GM19467 (cell line): ENCODE measurements around the gene SLC25A39.
"Not testable (repeated sequence)": the region's sequence is repeated elsewhere in the genome, so short reads cannot be mapped to it uniquely, and the experiment has no call there.

Source experiments
- ATAC-seq: cut with Tn5 transposase; IDR thresholded peaks from one replicate; pipeline ENCODE4 v1.9.1; 2021; ENCODE audit warnings: mild to moderate bottlenecking, moderate library complexity; ENCODE audit not compliant: unreplicated experiment

Gene SLC25A39

DNA sequence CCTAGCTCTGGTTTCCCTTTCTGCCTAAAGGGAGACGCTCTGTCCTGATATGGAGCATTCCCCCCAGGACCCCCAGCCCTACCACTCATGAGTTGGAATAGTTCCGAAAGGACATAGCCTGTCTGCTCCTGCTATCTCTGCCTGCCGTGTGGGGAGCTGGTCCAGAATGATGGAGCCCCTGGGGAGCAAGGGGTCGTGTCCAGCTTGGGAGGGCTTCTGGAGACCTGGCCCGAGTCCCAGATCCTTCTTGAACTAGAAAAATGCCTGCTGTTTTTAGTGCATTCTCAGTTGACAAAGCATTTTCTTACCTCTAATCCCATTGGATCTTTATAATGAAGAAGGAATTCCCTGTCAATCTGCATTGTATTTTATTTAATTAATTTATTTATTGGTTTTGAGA is 11.3 kb upstream of the SLC25A39 start:
- no peak for ATAC-seq

DNA sequence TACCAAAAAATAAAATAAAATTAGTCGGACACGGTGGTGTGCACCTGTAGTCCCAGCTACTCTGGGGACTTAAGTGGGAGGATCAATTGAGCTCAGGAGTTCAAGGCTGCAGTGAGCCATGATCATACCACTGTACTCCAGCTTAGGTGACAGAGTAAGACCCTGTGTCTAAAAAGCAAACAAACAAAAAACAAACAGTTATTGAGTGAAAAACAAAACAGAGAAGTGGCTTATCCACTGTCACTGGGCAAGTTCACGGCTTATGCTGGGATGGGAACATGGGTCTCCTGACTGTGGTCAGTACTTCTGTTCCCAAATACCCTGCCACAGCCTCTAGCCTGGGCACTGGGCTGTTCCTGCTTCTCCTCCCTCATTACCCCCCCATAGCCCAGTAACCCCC is 10.9 kb upstream of the SLC25A39 start:
- no peak for ATAC-seq

DNA sequence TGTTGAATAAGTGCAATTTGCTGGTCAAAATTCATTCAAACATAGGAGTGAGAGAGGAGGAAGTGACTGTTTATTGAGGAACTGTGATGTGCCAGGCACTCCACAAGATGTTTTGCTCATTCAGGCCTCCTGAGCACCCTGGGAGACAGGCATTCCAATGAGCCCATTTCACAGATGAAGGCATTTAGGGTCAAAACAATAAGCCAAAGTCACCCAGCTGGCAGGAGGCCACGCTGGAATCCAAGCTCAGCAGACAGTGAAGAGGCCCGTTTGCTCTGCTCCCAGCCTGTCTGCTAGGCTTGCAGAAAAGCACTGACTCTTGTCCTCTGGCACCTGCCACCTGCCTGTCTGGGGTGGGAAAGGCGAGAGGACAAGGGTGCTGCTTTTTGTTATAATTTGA is 10.1 kb upstream of the SLC25A39 start:
- ATAC-seq = no peak

DNA sequence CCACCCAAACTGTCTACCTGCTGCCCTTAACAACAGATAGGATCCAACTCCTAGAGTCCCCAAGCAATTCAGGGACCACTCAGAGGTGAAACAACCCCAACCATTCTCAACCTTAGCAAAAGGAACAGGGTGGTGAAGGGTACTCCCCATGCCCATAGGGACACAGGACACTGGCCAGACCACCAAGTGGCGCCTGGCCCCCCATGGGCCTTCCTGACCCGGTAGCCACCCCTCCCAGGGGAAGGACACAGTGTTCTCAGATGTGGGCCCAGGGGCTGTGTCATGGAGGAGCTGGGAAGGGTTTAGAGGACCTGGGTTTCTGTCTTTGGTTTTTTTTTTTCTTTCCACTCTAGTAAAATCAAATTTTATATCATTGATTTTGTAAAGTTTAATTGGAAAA is 9.7 kb upstream of the SLC25A39 start:
- no peak for ATAC-seq

DNA sequence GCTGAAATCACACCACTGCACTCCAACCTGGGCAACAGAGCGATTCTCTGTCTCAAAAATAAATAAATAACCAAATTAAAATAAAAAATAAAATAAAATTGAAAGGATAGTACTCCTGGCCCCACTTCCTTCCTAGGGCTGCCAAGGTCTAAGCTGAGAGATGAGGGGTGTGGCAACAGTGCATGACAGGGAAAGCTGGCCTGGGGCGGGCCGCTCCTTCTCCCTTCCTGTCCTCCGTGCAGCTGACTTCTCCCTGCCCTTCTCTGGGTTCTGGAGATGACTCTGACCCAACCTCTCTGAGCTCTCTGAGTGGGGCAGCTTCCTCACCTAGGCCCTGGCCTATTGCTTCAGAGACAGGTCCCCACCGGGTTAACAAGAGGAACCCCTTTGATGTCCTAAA is 8.7 kb upstream of the SLC25A39 start:
- ATAC-seq = no peak

DNA sequence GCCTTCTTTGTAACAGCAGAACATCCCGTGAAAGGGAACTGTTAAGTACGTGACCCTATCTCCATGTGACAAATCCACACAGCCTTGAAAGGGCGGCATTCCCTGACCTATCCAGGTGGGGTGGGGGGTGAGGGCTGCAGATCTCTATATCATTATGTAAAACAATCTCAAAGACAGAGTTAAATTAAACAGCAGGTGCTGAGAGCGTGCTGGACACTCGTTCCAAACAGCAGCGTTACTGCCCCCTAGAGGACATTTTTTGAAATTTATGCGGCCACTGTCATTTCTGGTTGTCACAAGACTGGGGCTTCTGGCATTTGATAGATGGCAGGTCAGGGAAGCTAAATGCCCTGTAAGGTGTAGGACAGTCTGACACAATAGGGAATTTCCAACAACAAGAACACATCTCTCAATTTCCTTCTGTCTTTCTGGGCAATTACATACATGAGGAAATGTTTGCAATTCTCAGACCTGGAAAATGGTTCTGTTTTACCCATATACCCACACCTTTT is 6.7 kb upstream of the SLC25A39 start:
- no peak for ATAC-seq

DNA sequence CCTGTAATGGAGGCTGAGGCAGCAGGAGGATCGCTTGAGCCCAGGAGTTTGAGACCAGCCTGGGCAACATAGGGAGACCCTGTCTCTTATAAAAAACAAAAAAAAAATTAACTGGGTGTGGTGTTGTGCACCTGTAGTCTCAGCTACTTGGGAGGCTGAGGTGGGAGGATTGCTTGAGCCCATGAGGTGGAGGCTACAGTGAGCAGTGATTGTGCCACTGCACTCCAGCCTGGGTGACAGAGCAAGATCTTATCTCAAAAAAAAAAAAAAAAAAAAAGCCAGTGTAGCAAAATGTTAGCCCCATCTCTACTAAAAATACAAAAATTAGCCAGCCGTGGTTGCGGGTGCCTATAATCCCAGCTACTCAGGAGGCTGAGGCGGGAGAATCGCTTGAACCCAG is 5.6 kb upstream of the SLC25A39 start:
- not testable (repeated sequence) for ATAC-seq

DNA sequence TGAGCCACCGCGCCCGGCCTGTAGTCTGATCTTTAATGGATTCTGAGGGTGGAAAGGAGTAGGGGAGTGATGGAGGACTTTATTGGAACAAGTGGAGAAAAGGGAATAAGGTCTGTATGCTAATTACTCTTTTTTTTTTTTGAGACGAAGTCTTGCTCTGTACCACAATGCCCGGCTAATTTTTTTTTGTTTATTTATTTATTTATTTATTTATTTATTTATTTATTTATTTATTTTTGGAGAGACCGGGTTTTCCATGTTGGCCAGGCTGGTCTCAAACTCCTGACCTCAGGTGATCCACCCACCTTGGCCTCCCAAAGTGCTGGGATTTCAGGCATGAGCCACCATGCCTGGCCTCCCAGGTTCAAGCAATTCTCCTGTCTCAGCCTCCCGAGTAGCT is 4.9 kb upstream of the SLC25A39 start:
- ATAC-seq = not testable (repeated sequence)

DNA sequence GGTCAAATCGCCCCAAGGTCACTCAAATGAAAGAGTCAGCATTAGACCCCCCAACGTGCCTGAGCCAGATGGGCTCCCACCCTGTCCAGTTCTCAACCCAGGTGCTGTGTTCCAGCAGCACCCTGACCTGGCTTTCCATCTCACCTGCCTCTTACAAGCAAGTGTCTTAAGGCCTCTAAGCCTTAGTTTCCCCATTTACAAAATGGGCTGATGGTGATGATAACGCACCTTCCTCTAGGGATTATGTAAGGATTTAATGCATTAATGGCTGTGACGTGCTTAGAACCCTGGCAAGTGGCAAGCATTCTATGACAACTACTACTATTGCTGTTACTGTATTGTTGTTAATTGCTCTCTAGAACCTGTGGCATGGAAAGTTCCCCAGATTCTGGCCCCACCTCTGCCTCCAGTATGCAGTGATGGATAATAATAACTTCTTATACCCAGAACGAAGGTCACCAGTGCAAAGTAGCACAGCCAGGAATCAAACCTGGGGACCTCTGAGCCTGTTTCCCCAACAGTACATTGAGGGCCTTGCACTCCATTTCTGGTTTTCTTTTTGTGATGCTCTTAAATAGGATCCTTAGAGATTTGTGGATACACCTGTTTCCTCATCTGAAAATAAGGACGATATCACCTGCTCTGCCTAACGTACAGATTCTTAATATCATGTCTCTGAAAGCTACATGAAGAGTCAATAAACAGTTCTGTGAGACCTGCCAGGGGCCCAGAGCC is 3.3 kb upstream of the SLC25A39 start:
- ATAC-seq = no peak

DNA sequence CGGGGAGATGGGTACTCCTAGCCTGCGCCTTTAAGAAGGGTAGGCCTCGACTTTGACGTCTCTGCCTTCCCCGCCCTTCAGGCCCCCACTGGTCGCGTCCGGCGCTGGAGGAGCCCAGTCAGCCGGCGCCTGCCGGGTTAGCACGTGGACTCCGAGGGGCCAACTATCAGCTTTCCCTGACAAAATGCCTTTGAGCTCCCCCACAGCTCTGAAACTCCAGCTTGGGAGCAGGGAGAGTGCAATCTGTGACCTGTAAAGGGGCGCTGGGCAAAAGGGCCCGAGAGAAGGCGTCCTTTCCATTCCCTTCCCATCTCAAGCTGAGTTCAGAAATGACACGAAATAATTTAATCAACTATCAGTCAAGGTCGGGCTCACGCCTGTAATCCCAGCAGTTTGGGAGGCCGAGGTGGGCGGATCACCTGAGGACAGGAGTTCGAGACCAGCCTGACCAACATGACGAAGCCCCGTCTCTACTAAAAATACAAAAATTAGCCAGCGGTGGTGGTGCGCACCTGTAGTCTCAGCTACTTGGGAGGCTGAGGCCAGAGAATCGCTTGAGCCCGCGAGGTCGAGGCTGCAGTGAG is 2.3 kb upstream of the SLC25A39 start:
- ATAC-seq = peak; percentile 47

DNA sequence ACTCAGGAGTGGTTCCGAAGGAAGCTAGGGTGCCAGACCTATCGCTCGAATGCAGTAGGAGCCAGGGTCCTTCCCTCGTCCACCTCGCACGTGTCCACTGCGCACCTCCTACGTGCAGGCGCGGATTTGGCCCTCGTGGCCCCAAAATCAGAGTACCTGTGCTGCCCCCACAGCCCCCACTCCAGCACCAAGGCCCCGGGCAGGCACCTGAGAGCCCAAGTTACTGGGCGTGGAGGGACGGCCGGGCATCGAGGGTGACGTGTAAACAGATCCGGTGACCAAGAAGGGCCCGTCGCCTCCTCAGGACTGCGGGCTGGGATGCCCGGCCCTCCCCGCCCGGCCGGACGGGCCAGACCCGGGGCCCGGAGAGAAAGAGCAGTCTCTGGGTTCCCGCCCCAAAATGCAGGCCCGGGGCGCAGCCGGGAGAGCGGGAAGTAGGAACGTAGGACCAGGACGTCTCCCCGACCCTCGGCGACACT is 492 bp downstream of the SLC25A39 start:
- ATAC-seq = peak; percentile 8

DNA sequence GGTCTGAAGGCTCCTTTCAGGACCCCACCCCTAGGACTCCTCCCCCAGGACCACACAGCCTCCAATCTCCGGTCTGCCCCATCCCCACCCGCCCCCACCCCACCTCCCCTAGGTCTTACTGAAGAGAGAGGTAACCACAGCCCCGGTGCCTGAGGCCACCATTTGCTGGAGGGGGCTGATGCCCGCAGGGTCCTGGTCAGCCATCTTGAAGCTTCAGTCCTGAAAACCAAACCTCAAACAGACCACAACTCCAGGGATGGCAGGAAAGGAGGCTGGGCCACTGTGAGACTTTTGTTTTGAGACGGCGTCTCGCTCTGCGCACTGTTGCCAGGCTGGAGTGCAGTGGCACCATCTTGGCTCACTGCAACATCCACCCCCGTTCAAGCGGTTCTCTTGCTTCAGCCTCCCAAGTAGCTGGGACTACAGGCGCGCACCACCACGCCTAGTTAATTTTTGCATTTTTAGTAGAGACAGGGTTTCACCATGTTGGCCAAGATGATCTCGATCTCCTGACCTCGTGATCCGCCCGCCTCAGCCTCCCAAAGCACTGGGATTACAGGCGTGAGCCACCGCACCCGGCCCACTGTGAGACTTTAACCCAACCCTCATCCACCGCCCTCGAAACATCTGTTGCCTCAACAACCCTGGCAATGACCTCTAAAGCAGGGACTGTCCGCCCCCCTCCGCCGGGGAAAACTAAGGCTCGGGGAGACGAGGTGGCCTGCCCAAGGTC is 1.1 kb downstream of the SLC25A39 start:
- ATAC-seq = no peak

DNA sequence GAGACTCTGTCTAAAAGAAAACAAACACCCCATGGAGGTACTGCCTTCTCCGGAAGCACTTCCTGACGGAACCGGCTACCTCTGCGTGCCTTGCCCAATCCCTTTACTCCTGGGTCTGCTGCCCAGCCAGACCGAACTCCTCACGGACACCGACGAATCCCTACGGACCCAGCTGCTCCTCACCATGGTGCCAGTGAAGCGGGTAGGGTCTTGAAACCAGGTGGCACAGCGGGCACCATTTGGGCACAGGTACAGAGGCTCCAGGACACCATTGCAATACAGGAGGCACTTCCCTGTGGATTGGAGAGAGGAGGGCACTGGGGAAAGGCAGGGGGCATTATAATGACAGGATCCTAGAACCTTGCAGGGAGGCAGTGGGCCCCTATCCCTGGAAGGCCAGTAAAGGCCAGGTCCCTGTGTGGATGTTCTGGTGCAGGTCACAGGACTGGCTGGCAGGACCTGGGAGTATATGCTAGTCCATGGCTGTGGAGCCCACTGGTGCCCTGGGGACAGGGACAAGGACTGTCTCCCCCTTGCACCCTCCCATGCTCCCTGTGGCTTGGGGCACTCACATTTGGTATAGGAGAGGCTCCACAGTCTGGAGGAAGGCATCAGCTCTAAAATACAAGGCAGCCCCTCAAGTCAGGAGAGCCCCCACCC is 2.3 kb downstream of the SLC25A39 start:
- ATAC-seq = no peak

DNA sequence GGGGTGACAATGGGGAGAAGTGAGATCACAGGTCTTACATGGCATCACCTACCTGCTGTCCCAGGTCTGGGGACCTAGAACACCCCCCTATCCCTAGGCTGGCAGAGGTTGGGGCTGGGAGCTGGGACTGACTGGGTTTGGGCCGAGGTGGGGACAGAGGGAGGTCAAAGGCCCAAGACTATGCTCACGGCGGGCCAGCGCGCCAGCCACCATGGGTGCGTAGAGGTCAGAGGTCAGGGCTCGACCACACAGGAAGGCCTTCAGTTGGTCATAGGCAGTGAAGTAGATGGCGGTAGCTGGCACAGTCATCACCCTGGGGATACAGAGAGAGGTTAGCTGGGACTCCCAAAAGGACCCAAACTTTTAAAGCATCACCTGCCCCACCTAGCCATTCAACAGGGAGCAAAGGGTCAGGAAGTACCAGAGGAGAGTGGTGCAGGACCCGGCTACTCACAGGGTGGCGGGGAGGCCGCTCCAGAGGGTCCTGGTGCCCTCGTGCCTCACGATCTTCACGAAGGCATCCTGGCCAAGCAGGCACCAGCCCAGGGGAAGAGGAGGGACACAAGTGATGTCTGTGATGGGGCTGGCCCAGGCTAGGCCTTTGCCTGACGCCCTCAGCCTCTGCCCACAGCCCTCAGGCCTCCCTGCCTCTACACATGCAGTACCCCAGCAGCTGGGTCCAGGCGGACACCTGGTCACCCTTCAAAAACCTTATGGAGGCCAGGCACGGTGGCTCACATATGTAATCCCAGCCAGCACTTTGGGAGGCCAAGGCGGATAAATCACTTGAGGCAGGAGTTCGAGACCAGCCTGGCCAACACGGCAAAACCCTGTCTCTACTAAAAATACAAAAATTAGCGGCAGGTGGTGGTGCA is 3.1 kb downstream of the SLC25A39 start:
- ATAC-seq = no peak

DNA sequence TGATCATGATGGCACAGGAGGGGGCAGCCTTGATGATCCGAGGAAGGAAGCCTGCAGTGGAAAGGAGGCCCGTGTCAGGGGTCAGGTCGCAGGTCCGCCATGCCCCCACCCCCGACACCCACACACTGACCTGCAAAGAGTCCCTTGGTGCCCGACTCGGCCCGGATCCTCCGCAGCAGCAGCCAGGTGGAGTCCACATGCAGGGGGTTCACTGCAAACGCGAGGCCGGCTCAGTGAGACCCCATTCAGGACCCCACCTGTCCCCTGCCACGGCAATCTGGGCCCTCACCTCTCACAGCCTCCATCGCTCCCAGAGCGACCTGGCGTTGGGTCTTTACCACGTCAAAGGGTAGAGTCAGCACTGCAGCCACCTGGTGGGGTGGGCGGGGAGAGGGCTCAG is 4.6 kb downstream of the SLC25A39 start:
- no peak for ATAC-seq

DNA sequence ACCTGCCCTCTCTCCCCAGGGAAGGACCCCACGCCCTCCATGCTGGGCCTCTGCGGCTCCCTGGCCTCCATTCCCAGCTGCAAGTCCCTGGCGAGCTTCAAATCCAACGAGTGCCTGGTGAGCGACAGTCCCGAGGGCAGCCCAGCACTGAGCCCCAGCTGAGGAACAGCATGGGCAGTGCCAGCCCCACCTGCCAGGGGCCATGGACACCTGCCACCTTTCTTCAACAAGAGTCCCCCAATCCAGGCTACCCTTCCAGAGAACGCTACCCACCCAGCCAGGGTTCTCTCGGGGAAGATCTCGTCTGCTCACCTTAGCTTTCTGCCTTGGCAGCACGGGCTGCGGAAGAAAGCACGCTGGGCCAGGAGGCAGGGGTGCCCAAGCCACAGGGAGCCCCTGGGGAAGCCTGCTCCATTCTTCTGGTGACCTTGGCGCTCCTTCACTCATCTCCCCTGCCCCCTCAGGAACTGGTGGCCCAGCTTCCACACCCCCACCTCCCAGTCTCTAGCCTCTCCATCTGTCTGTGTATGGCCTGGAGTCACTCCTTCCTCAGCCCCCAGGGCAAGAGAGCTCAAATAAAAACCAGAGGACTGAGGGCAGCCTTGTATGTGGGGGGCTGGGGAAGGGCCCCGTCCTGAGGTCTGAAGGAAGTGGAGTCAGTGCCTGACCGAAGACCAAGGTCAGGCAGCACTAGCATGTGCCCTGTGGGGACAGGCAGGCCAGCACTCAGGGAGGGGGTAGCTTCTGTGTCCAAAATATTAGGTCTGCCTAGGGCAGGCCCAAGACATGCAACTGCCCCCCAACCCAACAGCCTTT is 6.3 kb downstream of the SLC25A39 start:
- ATAC-seq = no peak

DNA sequence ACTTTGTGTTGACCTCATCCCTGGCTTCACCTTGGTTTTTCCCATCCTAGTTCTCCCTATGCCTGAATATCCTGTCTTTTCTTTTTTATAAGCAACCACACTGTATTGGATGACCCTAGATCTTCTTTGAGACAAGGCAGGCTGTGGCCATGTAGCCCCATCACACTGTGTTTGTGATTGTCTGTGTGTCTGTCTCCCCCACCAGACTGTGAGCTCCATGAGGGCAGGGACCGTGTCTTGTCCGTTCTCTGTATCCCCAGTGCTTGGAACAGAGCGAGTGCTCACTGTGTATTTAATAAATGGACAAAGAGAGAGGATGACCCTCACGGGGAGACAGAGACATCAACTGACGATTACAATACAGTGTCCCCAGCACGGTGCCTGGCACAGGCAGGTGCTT is 7.1 kb downstream of the SLC25A39 start:
- no peak for ATAC-seq

DNA sequence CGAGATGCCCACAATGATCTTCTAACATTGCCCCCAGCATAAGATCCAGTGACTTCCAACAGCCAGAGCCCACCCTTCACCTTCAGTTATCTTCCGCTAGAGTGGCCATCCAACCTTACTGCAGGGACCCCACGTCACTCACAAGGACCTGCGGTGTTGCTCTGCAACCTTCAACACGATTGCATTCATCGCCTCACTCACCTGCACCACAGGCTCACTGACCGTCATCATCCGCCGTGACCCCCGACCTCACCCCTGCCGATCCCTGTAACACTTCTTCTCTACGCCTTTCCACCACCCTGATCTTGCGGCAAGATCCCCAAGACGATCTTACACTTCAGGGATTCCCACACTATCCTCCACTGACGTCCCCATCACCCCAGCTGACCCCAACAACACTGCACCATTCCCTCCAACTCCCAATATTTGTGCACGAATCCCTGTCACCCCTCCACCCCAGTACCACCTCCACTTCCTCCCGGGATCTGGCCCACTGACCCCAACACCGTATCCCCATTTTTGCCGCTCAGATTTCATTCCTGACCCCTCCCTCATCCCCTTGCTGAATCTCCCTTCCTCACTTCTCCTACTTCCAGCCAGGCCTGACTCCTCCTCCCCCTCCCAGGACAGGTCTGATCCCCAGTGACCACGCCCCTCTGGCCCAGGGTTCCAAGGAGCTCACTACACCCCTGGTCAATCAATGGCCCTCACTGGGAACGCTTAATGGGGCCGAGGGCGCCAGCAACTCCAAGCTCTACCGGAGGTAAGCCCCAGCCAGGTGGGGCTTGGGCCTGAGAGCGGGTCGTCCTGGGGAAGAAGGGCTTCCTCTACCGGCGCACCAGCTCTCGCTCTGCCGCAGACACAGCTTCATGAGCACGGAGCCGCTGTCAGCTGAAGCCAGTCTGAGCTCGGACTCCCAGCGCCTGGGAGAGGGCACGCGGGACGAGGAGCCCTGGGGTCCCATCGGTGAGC is 8.6 kb downstream of the SLC25A39 start:
- no peak for ATAC-seq
